Activated CD4-positive, alpha-beta T cell treated with anti-CD3 and anti-CD28 coated beads for 1 hour (primary cell): Measurements from ENCODE around the gene B9D2.

Source experiments
- DNase-seq: peaks from one replicate; pipeline ENCODE4 v3.0.0-alpha.2; 2020

B9D2 gene

GRCh38 chr19:41325947-41326706 is 37.8 kb downstream of the B9D2 start:
- no peak for DNase-seq

GRCh38 chr19:41325640-41325946 is 38.4 kb downstream of the B9D2 start:
- no peak for DNase-seq

GRCh38 chr19:41324921-41325639 is 38.9 kb downstream of the B9D2 start:
- no peak for DNase-seq

- DNase-seq: no peak
These were observed 39.7 kb downstream of the B9D2 start for GRCh38 chr19:41324231-41324702.

GRCh38 chr19:41323430-41324125 is 40.4 kb downstream of the B9D2 start:
- DNase-seq: no peak

GRCh38 chr19:41323023-41323422 is 40.9 kb downstream of the B9D2 start:
- DNase-seq: no peak

GRCh38 chr19:41322451-41322850 is 41.5 kb downstream of the B9D2 start:
- no peak for DNase-seq

- no peak for DNase-seq
These were observed 42.2 kb downstream of the B9D2 start for GRCh38 chr19:41321600-41322270.

GRCh38 chr19:41321204-41321599 is 42.7 kb downstream of the B9D2 start:
- DNase-seq: no peak

- DNase-seq: no peak
These were observed 43.4 kb downstream of the B9D2 start for GRCh38 chr19:41320568-41320967.

GRCh38 chr19:41320185-41320518 is 43.8 kb downstream of the B9D2 start:
- no peak for DNase-seq

GRCh38 chr19:41319500-41320184 is 44.3 kb downstream of the B9D2 start:
- DNase-seq: no peak

- DNase-seq: no peak
These were observed 45.1 kb downstream of the B9D2 start for GRCh38 chr19:41318696-41319499.

- DNase-seq: no peak
These were observed 47.5 kb downstream of the B9D2 start for GRCh38 chr19:41316306-41316920.

- no peak for DNase-seq
These were observed 52.3 kb downstream of the B9D2 start for GRCh38 chr19:41311613-41312012.

- no peak for DNase-seq
These were observed 52.9 kb downstream of the B9D2 start for GRCh38 chr19:41311072-41311471.

GRCh38 chr19:41310033-41310831 is 53.7 kb downstream of the B9D2 start, which contains the start of gene CCDC97:
TSS of gene CCDC97 (plus strand) at chr19:41310172. CDS start at chr19:41310311, 139 bp downstream.
- DNase-seq: peak; percentile 85

- no peak for DNase-seq
These were observed 54.5 kb downstream of the B9D2 start for GRCh38 chr19:41309180-41310032.

- DNase-seq: peak; percentile 89
These were observed 55.3 kb downstream of the B9D2 start for GRCh38 chr19:41308450-41309179.
